HG02763 (cell line): ENCODE measurements around the gene ADK.
"Not testable (repeated sequence)": the region's sequence is repeated elsewhere in the genome, so short reads cannot be mapped to it uniquely, and the experiment has no call there.

Source experiments
- ATAC-seq: cut with Tn5 transposase; IDR thresholded peaks from one replicate; pipeline ENCODE4 v1.9.1; 2021; ENCODE audit warnings: mild to moderate bottlenecking, moderate library complexity; ENCODE audit not compliant: unreplicated experiment

The ADK gene

DNA sequence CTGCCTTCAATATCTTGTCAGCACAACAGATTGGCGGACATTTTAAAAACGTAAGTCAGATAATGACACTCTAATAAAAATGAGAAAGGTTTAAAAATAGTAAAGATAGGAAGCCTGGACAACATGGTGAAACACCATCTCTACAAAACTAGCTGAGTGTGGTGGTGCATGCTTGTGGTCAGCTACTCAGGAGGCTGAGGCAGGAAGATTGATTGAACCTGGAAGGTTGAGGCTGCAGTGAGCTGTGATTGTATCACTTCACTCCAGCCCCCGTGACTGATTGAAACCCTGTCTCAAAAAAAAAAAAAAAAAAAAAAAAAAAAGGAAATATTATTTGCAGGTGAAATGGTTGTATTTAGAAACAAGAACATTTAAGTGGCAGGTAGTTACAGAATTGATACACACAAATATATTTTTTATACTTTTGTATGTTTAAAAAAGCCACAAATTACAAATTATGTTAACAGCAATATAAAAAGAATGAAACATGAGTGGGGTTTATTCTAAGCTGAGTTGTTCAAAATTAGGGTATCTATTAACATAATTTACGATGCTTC, 141.9 kb downstream of the ADK start:
- ATAC-seq, result no peak

DNA sequence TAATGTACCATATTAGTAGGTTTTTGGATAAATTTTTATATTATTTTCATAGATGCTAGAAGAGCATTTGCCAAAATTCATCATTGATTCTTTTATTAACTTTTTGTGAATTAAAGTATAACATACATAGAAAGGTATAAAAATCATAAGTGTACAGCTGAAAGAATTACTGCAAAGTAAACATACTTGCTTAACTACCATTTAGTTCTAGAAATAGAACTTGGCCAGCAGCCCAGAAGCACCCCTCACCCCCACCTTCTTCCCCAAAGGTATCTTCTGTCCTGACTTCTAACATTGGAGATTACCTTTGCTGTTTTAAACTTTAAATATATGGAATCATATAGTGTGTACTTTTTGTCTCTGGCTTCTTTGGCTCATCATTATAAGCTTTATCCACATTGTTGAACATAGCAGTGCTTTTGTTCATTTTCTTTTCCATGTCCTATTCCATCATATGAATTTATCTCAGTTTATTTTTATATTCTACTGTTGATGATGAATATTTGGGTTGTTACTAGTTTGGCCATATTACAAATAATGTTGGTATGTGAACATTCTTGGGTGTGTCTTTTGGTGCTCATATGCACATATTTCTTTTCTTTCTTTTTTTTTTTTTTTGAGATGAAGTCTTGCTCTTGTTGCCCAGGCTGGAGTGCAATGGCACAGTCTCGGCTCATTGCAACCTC, 142.8 kb downstream of the ADK start:
- no peak for ATAC-seq

DNA sequence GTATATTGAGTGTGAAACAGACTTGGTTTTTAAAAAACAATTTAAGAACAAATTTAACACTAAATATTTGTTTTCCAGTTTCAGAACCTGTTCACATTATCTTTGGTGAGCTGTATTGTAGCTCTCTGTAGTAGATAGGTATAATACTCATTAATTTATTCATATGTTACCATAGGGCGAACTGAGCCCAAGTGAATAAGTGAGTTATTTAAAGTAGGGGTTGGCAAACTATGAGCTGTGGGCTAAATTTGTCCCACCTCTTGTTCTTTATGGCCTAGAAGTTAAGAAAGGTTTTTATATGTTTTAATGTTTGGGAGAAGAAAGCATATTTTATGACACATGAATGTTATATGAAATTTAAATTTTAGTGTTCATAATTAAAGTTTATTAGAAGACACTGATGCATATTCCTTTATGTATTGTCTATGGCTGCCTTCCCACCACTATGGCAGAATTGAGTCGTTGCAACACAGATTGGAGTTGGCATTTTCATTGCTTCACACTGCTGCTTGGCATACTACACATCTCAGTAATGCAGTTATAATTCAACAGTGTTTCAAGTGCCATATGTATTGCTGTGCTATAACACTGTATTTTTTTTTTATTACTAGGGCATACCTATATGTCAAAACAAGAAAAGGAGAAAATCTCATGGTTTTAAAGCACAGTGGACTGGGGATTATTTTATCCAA, 146.5 kb downstream of the ADK start:
- ATAC-seq, result no peak

DNA sequence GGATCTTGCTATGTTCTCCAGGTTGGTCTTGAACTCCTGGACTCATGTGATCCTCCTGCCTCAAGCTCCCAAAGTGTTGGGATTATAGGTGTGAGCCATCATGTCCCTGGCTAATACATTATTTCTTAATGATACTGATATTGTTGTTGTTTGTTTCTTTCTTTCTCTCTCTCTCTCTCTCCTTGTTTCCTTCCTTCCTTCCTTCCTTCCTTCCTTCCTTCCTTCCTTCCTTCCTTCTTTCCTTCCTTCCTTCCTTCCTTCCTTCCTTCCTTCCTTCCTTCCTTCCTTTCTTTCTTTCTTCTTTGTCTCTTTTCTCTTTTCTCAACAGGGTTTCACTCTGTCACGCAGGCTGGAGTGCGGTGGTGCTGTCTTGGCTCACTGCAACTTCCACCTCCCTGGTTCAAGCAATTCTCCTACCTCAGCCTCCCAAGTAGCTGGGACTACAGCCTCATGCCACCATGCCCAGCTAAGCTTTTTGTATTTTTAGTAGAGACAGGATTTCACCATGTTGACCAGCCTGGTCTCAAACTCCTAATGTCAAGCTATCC, 149.1 kb downstream of the ADK start:
- ATAC-seq, result not testable (repeated sequence)

DNA sequence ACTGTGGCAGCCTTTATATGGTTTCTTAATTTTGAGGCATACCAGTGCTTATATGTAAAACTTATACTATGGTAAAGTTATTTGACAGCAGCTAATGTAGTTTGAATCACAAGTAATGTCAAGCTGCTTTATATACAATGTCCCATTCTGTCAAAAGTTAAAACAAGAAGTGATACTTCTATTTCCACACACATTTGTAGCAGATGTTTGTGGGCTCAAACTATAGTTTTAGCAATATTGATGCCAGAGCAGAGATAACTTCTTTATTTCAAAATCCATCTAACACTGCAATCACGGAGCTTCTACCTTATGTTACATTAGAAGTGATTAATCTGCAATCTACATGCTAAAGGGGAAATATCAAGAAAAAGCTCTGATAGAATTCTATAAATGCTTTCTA, 149.6 kb downstream of the ADK start:
- no peak for ATAC-seq

DNA sequence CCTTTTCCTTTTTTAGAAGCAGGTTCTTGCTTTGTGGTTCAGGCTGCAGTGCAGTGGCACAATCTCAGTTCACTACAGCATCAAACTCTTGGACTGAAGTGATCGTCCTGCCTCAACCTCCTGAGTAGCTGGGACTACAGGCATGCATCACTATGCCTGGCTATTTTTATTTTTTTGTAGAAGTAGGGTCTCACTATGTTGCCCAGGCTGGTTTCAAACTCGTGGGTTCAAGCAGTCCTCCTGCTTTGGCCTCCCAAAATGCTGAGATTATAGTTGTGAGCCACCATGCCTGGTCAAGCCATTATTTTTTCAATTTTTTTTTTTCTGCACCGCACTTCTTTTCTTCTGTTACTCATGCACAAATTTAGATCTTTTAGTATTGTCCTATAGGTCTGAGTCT, 154.7 kb downstream of the ADK start:
- no peak for ATAC-seq

DNA sequence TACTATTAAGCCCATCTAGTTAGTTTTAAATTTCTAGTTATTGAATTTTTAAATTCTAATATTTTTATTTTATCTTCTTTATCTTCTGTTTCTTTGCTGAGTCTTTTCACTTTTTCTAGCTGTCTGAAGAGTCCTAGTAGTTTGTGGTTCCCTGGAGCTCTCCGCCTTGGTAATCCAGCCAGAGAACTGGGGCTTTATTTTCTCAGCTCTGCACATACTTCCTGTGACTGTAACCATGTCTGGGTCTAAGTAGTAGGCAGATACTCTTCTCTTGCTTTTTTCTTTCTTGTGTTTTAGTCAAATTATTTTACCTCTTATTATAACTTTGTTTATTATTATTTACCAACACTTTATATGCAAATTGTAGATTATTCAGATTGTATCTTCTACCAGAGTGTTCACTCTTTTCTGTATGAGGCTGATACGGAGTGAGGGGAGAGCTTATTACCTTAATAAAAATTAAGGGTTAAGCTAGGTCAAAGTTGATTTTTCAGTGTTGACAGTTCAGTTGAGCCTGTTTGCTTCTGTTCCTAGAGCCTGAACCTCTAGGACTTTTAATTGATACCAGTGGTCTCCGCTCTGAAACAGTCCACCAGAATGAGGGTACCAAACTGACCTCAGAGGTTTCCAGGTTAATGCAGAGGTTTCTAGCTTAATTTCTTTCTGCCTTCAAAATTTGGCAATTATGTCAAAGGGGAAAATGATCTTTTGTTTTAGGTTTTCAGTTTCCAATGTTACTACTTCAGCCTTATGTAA, 155.4 kb downstream of the ADK start:
- no peak for ATAC-seq

DNA sequence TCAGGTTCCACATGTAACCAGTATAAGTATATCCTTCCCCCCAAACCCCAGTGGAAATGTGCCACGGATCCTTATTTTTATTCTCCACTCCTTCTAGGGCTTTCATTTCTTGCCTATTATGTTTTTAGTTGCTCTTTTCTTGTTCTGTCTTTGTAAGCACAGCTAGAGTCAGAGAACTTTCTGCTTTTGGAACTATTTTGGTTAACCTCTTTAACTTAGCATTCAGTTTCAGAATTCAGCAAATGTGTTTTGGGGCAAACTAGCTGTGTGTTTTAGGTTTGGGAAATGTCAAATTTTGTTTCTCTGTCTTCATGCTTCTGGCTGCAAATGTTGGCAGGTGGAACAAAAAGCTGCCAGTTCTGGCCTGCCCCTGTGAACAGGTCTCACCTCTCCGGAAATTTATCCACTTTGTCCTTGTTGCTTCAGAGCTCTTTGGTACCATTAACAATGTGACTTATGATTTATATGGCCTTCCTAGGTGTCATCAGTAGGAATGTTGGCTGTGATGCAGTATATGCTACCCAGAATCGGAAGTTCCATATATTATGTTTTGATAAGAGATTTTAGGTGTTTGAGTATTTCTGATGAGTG, 156.1 kb downstream of the ADK start:
- no peak for ATAC-seq

DNA sequence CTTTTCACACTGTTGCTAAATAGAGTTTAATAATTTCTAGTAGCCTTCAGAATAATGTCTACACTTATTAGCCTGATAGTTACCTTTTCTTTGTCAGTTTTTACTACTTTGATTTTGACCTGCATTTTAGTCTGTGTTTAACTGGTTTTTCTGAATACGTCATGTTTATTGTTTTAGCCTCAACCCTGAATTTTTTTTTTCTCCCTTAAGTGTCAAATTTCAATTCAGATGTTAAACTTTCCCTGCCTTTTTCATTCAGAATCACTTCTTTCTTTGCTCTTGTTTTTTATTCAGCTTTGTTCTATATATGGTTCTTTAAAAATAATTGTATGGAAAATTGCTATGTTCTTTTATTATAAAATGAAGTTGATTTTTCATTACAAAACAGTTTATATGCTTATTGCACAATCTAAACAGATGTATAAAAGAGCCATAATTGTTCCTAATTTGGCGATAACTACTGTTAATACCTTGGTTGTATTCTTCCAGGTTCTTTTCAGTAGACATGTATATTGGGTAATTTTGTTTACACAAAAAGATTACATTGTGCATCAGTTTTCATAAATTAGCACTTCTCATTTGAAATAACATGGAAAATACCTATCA, 159.7 kb downstream of the ADK start:
- no peak for ATAC-seq

DNA sequence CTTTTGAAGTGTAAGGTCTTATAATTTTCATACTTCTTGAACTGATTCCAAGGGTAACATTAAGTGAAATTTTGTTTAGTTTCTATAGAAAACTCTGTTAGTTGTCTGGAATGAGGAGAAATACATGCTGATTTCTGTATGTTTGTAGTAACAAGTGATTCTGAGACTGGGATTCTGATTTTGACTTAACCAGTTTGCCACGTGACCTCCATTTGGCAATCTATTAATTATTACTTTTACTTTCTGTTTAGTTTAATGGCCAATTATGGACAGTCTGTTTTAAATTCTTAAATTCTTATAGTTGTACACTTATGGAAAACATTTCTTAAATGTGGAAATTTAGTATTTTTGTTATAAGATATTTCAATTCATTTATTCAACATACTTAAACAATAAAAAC, 163.1 kb downstream of the ADK start:
- ATAC-seq, result no peak

DNA sequence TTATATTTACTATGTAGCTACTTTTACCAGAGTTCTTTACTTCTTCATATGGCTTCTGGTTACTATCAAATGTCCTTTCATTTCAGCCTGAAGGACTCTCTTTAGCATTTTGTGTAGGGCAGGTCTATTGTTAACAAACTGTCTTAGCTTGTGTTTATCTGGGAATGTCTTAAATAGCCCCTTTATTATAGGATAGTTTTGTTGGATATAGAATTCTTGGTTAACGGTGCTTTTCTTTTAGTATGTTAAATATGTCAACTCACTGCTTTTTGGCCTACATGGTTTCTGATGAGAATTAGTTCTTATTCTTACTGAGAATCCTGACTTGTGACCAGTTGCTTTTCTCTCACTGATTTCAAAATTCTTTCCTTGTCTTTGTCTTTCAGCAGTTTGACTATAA, 169.0 kb downstream of the ADK start:
- no peak for ATAC-seq

DNA sequence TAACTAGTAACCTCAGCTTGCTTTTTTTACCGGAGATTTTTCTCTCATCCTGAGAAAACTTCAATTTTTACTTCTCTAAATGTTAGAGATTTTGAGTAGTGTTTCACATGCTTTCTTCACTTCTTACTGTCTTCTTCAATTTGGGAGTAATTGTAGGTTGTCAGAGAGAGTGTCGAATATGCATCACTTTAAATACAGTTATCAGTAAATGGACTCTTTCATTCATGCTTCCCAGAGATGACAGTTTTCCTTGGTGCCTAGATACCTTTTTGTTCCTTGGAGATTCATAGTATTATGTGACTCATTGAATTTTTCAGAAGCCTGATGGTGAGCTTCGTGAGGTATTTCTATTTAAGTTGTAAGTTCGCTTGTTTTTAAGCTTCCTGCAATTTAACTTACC, 169.7 kb downstream of the ADK start:
- no peak for ATAC-seq

DNA sequence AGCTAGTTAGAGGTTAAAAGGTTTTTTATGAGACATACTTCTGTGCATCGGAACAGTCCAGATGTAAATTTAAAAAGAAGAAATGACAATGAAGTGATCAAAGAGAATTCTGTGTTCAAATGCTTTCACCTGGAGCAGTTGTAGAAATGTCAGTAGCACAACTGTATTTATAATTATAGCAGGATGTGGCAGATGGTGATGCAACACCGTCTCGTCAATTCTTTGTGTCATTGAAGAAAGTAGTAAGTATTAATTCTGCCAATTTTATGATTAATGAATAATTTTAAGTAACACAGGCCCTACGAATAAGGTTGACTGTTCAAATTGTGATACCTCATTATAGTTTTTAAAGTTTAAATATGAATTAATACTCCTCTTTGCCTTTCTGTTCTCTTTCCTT, 171.1 kb downstream of the ADK start:
- no peak for ATAC-seq

DNA sequence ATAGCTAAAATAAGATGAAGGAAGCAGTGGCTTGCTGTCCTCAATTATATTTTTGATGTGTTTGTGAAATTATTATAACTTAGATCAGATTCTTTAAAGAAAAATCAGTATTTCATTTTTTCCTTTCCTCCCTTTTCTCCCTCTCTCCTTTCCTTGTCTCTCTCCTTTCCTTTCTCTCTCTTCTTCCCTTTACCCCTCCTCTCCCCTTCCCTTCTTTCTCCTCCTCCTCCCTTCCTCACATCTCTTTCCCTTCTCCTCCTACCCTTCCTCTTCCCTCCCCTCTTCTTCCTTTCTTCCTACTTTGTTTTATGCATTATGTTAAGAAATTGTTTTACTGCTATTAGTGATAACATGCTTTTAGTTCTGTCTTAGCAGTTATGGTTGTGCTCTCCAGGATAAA, 171.5 kb downstream of the ADK start:
- no peak for ATAC-seq

DNA sequence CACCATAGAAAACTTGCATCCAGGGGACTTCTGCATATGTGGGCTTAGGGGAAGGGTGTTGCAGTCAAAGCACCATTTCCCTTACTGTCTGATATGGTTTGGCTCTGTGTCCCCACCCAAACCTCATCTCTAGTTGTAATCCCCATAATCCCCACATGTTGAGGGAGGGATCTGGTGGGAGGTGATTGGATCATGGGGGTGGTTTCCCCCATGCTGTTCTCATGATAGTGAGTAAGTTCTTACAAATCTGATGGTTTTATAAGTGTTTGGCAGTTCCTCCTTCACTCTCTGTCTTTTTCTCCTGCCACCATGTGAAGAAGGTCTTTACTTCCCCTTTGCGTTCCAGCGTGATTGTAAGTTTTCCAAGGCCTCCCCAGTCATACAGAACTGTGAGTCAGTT, 177.4 kb downstream of the ADK start:
- no peak for ATAC-seq

DNA sequence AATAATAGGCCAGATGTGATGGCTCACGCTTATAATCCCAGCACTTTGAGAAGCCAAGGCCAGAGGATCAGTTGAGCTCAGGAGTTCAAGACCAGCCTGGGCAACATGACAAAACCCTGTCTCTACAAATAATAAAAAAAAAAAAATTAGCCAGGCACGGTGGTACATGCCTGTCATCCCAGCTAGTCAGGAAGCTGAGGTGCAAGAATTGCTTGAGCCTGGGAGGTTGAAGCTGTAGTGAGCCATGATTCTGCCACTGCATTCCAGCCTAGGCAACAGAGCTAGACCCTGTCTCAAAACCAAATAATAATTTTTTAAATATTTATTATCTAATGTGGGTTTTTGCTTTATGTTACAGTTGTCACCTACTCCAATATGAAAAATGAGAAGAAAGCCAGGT, 178.9 kb downstream of the ADK start:
- ATAC-seq, result no peak

DNA sequence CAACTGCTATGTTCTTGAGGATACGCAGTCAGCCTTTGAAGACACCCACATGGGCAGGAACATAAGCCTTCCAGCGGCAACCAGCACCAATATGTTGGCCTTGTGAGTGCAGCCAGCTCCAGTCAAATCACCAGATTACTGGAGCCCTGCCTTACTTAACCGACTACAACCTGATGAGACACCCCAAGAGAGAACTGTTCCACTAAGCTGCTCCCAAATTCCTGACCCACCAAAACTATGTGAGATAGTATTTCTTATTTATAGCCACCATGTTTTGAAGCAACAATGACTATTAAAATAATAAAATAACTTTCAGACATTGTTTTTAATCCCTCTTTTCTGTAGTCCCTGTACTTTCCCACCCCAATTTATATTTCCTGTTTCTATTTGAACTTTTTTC, 179.6 kb downstream of the ADK start:
- ATAC-seq, result no peak

DNA sequence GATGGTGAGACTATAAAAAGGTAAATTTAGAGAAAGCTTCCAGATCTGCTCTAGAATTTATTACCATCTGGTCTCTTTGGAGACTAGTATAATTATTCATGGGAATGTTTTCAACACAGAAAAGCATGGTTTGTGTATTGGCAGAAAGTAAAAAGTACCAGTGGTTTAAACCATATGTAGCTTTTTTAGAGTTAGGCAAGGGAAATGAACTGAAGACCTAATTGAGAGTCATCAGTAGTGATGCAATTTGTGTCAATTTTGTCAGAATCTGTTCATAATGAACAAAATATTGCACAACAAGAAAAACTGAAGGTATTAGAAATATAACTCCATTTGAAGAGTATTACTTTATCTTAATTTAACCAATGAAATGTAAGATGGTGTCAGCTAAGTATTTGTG, 181.4 kb downstream of the ADK start:
- no peak for ATAC-seq

DNA sequence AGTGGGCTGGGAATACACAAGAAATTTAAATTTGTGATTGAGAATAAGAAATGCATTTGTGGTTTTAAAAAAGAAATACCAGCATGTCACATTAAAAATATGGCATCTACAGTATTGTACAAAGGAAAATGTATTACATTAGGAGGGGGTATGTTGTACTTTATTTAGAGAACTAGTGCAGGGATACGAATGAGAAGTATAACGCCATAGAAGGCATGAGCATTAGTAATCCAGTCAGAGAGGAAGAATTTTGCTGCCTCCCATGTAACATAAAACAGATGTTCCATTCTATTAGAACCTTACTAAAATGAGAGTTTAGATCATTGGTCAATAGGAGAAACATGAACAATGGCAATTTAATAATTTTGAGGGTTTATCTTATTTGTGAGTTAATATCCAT, 182.2 kb downstream of the ADK start:
- ATAC-seq, result no peak

DNA sequence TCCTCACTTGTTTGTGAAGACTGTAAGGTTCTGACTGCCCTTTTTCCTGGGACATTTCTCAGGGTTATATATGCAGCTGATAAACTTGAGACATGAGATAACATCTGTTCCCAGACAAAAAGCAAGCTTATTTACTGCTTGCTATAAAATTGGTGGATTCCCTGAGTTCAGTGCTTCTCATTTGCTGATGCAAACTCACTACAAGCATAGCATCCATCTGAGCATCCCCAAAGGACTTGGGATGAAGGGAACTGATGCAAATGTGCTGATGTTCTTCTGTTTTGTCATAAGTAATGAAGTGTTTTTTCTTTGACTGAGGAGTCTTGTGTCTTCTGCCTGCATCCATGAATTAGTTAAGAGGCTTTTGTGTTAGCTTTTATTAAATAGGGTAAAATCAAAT, 183.2 kb downstream of the ADK start:
- no peak for ATAC-seq

DNA sequence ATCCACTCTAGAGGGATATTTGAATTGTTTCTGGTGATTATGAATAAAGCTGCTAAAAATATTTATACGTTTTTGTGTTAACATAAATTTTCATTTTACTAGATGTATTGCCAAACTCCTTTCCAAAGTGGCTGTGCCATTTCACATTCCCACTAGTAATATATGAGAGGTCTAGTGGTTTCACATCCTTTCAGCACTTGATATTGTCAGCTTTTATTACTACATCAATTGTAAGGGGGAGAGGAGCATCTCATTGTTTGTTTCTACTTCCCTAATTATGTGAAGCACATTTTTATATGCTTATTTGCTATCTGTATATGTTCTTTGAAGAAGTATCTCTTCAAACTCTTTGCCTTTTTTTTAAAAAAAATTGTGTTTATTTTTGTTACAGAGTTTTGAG, 184.5 kb downstream of the ADK start:
- no peak for ATAC-seq
